Activated CD4-positive, alpha-beta memory T cell treated with anti-CD3 and anti-CD28 coated beads, Interleukin-2, amount 10 ng/mL, durations not matched to agents 7 days and 5 days (primary cell): ENCODE measurements around the gene MAP1S. TPM values are rescaled to one million over a fixed set of nuclear protein-coding genes. Genes with fewer than 3 reads are reported as not detected.

Experiments
- CTCF ChIA-PET: fragments of 350-600 bp; sonication (Branson Sonifier 250); formaldehyde crosslinking; loops from one replicate; lab custom pipeline; 2021; ENCODE audit warnings: antibody characterized with exemption, inconsistent platforms; lab: Charles Lee
- POLR2A ChIA-PET: fragments of 350-600 bp; sonication (Branson Sonifier 250); formaldehyde crosslinking; loops from one replicate; lab custom pipeline; 2021; ENCODE audit warnings: antibody characterized with exemption; lab: Charles Lee
- DNase-seq: peaks from one replicate; pipeline ENCODE4 v3.0.0-alpha.2; 2020
- H3K27ac Mint-ChIP-seq: one replicate; pipeline ENCODE4 v1.8.0; 2021; ENCODE audit warnings: mild to moderate bottlenecking, mixed read lengths
- H3K27me3 Mint-ChIP-seq: one replicate; pipeline ENCODE4 v1.8.0; 2021; ENCODE audit warnings: mixed read lengths
- H3K36me3 Mint-ChIP-seq: one replicate; pipeline ENCODE4 v1.8.0; 2021; ENCODE audit warnings: low read depth, mixed read lengths
- H3K4me1 Mint-ChIP-seq: one replicate; pipeline ENCODE4 v1.8.0; 2021; ENCODE audit warnings: mixed read lengths
- H3K4me3 Mint-ChIP-seq: one replicate; pipeline ENCODE4 v1.8.0; 2021; ENCODE audit warnings: mild to moderate bottlenecking, mixed read lengths
- H3K9me3 Mint-ChIP-seq: one replicate; pipeline ENCODE4 v1.8.0; 2021; ENCODE audit warnings: mixed read lengths
- total RNA-seq, 2 experiments: library from RNA; stranded (reverse); gene quantifications; one replicate each; pipeline ENCODE4 v1.2.3, GENCODE V29; 2021

Gene MAP1S
- total RNA-seq, 2 experiments from 2014 or later = 66.2 to 76.2 TPM

DNA sequence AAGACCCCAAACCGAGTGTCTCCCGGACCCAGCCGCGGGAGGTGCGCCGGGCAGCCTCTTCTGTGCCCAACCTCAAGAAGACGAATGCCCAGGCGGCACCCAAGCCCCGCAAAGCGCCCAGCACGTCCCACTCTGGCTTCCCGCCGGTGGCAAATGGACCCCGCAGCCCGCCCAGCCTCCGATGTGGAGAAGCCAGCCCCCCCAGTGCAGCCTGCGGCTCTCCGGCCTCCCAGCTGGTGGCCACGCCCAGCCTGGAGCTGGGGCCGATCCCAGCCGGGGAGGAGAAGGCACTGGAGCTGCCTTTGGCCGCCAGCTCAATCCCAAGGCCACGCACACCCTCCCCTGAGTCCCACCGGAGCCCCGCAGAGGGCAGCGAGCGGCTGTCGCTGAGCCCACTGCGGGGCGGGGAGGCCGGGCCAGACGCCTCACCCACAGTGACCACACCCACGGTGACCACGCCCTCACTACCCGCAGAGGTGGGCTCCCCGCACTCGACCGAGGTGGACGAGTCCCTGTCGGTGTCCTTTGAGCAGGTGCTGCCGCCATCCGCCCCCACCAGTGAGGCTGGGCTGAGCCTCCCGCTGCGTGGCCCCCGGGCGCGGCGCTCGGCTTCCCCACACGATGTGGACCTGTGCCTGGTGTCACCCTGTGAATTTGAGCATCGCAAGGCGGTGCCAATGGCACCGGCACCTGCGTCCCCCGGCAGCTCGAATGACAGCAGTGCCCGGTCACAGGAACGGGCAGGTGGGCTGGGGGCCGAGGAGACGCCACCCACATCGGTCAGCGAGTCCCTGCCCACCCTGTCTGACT is 7.9 kb downstream of the MAP1S start:
- no peak for DNase-seq
- Mint-ChIP-seq H3K4me1 (peaks cover 19% of the 10 kb centered on the region), H3K9me3 (no peaks in the 10 kb centered on the region), H3K27ac (no peak overlapping the region), H3K27me3 (no peaks in the 10 kb centered on the region), H3K4me3 (no peak overlapping the region), H3K36me3 (peaks cover 48% of the 10 kb centered on the region)
- ChIA-PET CTCF (no interaction called here), POLR2A (no interaction called here)

DNA sequence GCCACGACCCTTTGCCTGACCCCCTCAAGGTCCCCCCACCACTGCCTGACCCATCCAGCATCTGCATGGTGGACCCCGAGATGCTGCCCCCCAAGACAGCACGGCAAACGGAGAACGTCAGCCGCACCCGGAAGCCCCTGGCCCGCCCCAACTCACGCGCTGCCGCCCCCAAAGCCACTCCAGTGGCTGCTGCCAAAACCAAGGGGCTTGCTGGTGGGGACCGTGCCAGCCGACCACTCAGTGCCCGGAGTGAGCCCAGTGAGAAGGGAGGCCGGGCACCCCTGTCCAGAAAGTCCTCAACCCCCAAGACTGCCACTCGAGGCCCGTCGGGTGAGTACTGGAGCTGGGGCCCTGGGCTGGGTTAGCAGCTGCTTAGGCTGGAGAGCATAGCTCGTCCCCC is 8.6 kb downstream of the MAP1S start:
- Mint-ChIP-seq H3K4me1 (peaks cover 18% of the 10 kb centered on the region), H3K4me3 (no peak overlapping the region), H3K27ac (no peak overlapping the region), H3K36me3 (peaks cover 54% of the 10 kb centered on the region), H3K9me3 (no peaks in the 10 kb centered on the region), H3K27me3 (no peaks in the 10 kb centered on the region)
- POLR2A ChIA-PET = no interaction called here
- CTCF ChIA-PET = interaction anchor here (1.1 kb wide), 1 partner anchor 8 kb away, joined by 3 read pairs; the partner anchor contains the start of gene MAP1S
- no peak for DNase-seq

DNA sequence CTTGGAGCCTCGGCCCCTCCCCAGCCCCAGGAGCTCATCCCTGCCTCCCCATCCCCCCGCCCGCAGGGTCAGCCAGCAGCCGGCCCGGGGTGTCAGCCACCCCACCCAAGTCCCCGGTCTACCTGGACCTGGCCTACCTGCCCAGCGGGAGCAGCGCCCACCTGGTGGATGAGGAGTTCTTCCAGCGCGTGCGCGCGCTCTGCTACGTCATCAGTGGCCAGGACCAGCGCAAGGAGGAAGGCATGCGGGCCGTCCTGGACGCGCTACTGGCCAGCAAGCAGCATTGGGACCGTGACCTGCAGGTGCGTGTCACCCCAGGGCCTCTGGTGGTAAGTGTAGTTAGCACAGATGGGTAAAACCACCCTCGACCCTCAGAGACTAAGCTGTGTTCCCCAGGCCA is 13.8 kb downstream of the MAP1S start:
- H3K36me3 Mint-ChIP-seq = peaks cover 54% of the 10 kb centered on the region
- H3K27me3 Mint-ChIP-seq = no peaks in the 10 kb centered on the region
- no peaks in the 10 kb centered on the region for H3K9me3 Mint-ChIP-seq
- no peak for DNase-seq
- CTCF ChIA-PET = no interaction called here
- H3K27ac Mint-ChIP-seq = no peak overlapping the region
- POLR2A ChIA-PET = no interaction called here
- H3K4me1 Mint-ChIP-seq = peaks cover 15% of the 10 kb centered on the region
- H3K4me3 Mint-ChIP-seq = no peak overlapping the region

DNA sequence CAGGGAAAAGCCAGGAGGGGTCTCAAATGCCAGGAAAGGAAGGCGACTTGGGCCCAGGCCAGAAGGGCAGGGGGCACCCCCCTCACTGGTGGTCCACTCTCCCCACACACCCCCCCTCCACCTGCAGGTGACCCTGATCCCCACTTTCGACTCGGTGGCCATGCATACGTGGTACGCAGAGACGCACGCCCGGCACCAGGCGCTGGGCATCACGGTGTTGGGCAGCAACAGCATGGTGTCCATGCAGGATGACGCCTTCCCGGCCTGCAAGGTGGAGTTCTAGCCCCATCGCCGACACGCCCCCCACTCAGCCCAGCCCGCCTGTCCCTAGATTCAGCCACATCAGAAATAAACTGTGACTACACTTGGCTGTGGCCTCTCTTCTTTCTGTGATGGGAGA is 14.9 kb downstream of the MAP1S start:
- Mint-ChIP-seq H3K4me1 (peaks cover 19% of the 10 kb centered on the region), H3K27me3 (no peaks in the 10 kb centered on the region), H3K4me3 (no peak overlapping the region), H3K9me3 (no peaks in the 10 kb centered on the region), H3K36me3 (peaks cover 49% of the 10 kb centered on the region), H3K27ac (no peak overlapping the region)
- no peak for DNase-seq
- POLR2A ChIA-PET = interaction anchor here (1.0 kb wide), 1 partner anchor 9 kb away, joined by 3 read pairs; no protein-coding TSS in a partner anchor
- CTCF ChIA-PET = no interaction called here

DNA sequence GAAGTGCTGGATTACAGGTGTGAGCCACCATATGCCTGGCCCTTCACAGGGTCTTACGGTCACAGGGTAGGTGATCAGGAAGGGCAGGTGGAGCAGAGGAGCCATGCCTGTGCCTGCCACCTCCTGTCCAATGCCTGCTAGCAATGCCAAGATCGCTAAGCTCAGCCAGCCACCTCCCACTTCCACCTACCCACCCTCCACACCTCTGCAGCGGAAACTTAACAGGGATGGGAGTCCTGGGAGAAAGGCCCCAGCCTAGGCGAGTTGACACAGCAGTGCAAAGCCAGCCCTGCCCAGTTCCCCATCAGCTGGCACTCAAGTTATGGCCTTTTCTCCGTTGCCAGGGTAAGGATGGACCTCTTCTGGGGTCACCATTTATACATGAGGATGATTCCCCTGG is 16.1 kb downstream of the MAP1S start:
- POLR2A ChIA-PET = interaction anchor here (1.1 kb wide), 1 partner anchor 124 kb away, joined by 3 read pairs; no protein-coding TSS in a partner anchor
- peaks cover 19% of the 10 kb centered on the region for H3K4me1 Mint-ChIP-seq

DNA sequence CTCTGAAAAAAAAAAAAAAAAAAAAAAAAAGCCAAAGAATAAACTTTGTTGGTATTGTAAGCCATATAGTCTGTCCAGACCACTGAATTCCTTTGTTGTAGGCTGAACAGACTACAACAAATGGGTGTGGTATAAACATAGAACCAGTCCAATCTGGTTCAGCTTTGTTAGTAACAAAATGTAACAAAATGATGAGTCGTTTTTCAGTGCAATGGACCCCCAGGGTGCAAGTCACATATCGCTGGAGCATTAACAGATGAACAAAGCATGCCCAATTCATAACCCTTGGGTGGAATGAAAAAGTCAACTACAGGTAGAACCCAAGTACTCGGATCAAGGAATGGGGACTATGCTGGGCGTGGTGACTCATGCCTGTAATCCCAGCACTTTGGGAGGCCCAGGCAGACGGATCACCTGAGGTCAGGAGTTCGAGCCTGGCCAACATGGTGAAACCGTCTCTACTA is 18.4 kb downstream of the MAP1S start:
- H3K36me3 Mint-ChIP-seq = peaks cover 25% of the 10 kb centered on the region
- POLR2A ChIA-PET = interaction anchor here (0.9 to 1.1 kb wide), 2 partner anchors 10 to 14 kb away, joined by 3 read pairs; partner anchors contain the start of gene FCHO1
- DNase-seq = no peak

More for the DNA sequence above, 16.1 kb downstream of the MAP1S start:
- DNase-seq = no peak
- Mint-ChIP-seq H3K27ac (no peak overlapping the region), H3K9me3 (no peaks in the 10 kb centered on the region), H3K4me3 (no peak overlapping the region), H3K27me3 (no peaks in the 10 kb centered on the region), H3K36me3 (peaks cover 38% of the 10 kb centered on the region)
- CTCF ChIA-PET = interaction anchor here (1.1 kb wide), 1 partner anchor 11 kb away, joined by 4 read pairs; no protein-coding TSS in a partner anchor

DNA sequence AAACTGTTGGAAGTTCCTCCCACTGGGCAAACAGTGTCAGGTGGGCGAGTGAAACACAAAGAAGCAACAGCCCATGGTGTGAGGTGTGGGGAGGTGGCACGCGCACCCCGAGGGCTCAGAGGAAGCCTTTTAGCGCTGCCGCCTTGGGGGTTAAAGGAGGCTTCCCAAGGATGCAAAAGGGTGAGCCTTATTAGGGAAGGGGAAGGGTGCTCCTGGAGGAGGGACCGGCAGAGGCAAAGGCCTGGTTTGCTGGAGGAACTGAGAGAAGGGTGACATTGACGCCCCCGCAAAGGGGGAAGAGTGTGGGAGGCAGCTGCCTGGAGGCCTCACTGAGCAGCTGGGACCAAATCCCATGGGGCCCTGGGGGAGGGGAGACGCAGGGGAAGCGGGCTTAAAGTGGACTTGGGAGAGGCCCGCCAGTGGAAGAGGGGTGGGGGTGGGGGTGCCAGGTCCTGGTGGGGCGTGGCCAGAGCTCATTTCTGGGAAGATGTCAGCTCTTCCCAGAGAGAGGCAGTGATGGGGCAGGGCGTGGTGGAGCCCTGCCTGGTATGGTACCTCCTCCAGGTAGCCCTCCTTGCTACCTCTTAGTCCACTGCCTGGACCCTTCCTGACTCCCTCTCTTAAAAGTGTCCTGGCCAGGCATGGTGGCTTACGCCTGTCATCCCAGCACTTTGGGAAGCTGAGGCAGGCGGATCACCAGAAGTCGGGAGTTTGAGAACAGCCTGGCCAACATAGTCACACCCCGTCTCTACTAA is 20.0 kb downstream of the MAP1S start:
- H3K27ac Mint-ChIP-seq = peak overlapping the region; percentile 16

More for the DNA sequence above, 18.4 kb downstream of the MAP1S start:
- no peak overlapping the region for H3K27ac Mint-ChIP-seq
- H3K4me3 Mint-ChIP-seq = no peak overlapping the region
- H3K9me3 Mint-ChIP-seq = no peaks in the 10 kb centered on the region
- CTCF ChIA-PET = interaction anchor here (1.1 to 1.9 kb wide), 3 partner anchors 10 to 122 kb away, joined by 3 to 7 read pairs (median 3); partner anchors contain the start of gene RPL18A
- H3K27me3 Mint-ChIP-seq = no peaks in the 10 kb centered on the region
- peaks cover 7% of the 10 kb centered on the region for H3K4me1 Mint-ChIP-seq

DNA sequence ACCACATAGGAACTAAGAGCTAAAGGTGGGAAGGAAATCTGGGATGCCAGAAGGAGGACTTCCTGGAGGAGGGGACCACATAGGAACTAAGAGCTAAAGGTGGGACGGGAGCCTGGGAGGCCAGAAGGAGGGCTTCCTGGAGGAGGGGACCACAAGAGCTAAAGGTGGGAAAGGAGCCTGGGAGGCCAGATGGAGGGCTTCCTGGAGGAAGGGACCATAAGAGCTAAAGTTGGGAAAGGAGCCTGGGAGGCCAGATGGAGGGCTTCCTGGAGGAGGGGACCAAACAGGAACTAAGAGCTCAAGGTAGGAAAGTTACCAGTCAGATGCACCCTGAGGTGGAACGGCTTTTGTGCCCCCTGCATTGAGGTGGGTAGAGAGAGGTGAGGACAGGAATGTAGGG is 22.2 kb downstream of the MAP1S start:
- ChIA-PET CTCF (interaction anchor here (0.9 to 1.5 kb wide), 3 partner anchors 22 to 114 kb away, joined by 3 to 5 read pairs (median 3); partner anchors contain the start of gene MAP1S), POLR2A (interaction anchor here (1.1 to 3.4 kb wide), 3 partner anchors 10 to 106 kb away, joined by 3 to 25 read pairs (median 8); partner anchors contain the start of genes FCHO1 and MAP1S)
- H3K4me1 Mint-ChIP-seq = peaks cover 16% of the 10 kb centered on the region
- H3K27me3 Mint-ChIP-seq = no peaks in the 10 kb centered on the region
- H3K27ac Mint-ChIP-seq = no peak overlapping the region
- H3K4me3 Mint-ChIP-seq = no peak overlapping the region
- no peak for DNase-seq
- H3K9me3 Mint-ChIP-seq = no peaks in the 10 kb centered on the region
- H3K36me3 Mint-ChIP-seq = peaks cover 8% of the 10 kb centered on the region

More for the DNA sequence above, 20.0 kb downstream of the MAP1S start:
- ChIA-PET CTCF (interaction anchor here (0.7 kb wide), 1 partner anchor 70 kb away, joined by 3 read pairs; no protein-coding TSS in a partner anchor), POLR2A (interaction anchor here (0.8 kb wide), 1 partner anchor 12 kb away, joined by 4 read pairs; the partner anchor contains the start of gene FCHO1)
- peaks cover 16% of the 10 kb centered on the region for H3K36me3 Mint-ChIP-seq
- no peaks in the 10 kb centered on the region for H3K27me3 Mint-ChIP-seq
- no peak overlapping the region for H3K4me3 Mint-ChIP-seq
- H3K9me3 Mint-ChIP-seq = no peaks in the 10 kb centered on the region
- DNase-seq = no peak
- H3K4me1 Mint-ChIP-seq = peaks cover 9% of the 10 kb centered on the region

DNA sequence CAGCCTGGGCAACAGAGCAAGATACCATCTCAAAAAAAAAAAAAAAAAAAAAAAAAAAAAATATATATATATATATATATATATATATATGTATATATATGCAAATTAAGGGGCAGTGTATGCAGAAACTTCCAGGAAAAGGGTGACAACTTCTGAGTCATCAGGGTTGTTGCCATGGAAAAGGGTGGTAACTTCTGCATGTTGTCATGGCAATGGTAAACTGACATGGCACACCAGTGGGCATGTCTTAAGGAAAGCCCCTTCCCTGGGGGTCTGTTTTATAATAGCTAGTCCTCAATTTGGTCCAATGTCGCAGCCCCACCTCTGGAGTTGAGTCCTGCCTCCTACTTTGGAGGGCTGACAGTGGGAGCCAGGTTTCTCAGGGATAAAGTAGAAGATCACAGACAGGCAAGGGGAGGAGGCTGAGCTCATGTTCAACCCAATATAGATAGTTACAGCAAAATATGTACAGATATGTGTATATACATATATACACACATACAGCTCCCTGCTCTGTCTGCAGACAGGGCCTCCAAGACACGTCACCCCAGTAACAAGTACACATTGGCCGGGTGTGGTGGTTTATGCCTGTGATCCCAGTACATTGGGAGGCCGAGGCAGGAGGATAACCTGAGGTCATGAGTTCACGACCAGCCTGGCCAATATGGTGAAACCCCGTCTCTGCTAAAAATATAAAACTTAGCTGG is 24.7 kb downstream of the MAP1S start:
- ChIA-PET CTCF (no interaction called here), POLR2A (interaction anchor here (0.8 to 3.4 kb wide), 3 partner anchors 8 to 25 kb away, joined by 3 to 25 read pairs (median 4); partner anchors contain the start of genes FCHO1 and MAP1S)
- Mint-ChIP-seq H3K4me1 (peaks cover 31% of the 10 kb centered on the region), H3K9me3 (no peaks in the 10 kb centered on the region), H3K4me3 (no peak overlapping the region), H3K36me3 (peaks cover 11% of the 10 kb centered on the region), H3K27ac (no peak overlapping the region), H3K27me3 (no peaks in the 10 kb centered on the region)
- no peak for DNase-seq

DNA sequence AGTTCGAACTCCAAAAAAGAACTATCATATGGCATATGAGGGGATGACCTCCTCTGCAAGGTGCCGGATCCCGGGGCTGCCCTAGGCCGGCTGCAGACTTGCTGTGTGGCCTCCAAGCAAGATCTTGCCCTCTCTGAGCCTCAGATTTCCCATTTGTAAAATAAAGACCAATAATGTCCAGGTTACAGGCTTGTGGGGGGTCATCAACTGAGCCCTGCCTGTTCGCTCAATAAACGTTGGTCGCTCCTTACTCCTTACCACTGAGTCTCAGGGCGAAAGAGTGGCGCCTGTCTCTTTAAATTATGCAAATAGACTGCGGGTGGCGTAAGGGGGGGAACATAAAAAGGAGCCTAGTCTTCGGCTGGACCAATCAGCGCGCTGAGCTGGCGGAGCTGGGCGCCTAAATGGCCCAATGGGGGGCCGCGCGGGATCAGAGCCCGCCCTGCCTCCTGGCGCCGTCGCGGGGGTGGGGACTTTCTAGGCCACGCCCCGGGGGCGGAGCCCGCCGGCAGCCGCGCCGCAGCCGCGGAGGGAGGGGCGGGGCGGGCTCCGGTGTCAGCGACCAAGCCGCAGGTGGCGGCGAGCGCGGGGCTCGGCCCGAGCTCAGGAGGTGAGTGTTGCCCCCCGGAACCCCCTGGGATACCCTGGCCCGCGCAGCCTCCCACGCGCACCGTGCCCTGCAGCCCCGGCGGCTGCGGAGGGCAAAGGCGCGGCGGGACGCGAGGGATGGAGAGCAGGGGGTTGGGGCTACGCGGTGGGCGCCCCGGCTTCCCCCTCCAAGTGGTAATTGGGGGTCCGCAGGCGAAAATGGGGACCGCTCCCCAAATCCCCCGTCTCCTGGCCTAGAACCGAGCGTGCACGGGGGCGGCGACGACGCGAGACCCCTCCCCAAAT is 28.2 kb downstream of the MAP1S start:
- Mint-ChIP-seq H3K27ac (peak overlapping the region; percentile 52), H3K36me3 (peaks cover 14% of the 10 kb centered on the region), H3K4me3 (peak overlapping the region; percentile 86), H3K27me3 (no peaks in the 10 kb centered on the region), H3K9me3 (no peaks in the 10 kb centered on the region), H3K4me1 (peaks cover 45% of the 10 kb centered on the region)
- peak; percentile 97 for DNase-seq
- CTCF ChIA-PET = interaction anchor here (0.7 to 2.2 kb wide), 4 partner anchors 9 to 112 kb away, joined by 3 to 9 read pairs (median 3); partner anchors contain the start of gene RPL18A
- POLR2A ChIA-PET = interaction anchor here (1.1 to 2.4 kb wide), 9 partner anchors 9 to 622 kb away, joined by 3 to 8 read pairs (median 4); partner anchors contain the start of genes JUND, MAP1S, PGLS and RPL18A
